ENCODE results near the gene ITPRID2. TPM values are rescaled to one million over a fixed set of nuclear protein-coding genes. Genes with fewer than 3 reads are reported as not detected.

The ITPRID2 gene
- total RNA-seq, 4 donors from 2014 or later, result 38.7 to 91.9 (median 42.5) TPM

DNA sequence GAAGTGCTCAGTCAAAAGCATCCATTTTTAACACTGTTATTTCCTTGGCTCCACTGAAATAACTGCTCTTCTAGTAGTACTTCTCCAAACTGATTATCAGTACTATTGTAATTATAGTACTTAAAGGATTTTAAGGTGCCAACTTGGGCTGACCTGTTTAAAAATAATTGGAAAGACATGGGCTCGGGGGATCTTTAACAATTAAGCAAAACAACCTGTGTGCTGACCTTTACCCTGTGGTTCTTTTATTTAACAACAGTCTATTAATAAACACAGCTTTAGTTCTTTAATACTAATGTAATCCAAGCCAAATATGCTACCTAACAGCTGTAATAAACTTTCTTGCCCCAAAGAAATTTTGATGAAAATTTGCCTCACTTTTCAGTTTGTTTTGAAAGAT is 6.9 kb upstream of the ITPRID2 start:
- no peak overlapping the region for H3K27ac ChIP-seq
- no peaks in the 10 kb centered on the region for H3K27me3 ChIP-seq
- intact Hi-C loops (cut with DNase I; ENCODE audit: low total_unique reads) (no loop called here), in situ Hi-C loops (cut with MboI; ENCODE audit: low sequenced_read_pairs in 4 of 4) (no loop called here)
- no peaks in the 10 kb centered on the region for H3K36me3 ChIP-seq
- peaks cover 0 to 4% of the 10 kb centered on the region in 2 donors for H3K4me1 ChIP-seq
- no peak overlapping the region for H3K4me3 ChIP-seq
- H3K9me3 ChIP-seq, result no peaks in the 10 kb centered on the region
- TF ChIP-seq, protein P1, sequence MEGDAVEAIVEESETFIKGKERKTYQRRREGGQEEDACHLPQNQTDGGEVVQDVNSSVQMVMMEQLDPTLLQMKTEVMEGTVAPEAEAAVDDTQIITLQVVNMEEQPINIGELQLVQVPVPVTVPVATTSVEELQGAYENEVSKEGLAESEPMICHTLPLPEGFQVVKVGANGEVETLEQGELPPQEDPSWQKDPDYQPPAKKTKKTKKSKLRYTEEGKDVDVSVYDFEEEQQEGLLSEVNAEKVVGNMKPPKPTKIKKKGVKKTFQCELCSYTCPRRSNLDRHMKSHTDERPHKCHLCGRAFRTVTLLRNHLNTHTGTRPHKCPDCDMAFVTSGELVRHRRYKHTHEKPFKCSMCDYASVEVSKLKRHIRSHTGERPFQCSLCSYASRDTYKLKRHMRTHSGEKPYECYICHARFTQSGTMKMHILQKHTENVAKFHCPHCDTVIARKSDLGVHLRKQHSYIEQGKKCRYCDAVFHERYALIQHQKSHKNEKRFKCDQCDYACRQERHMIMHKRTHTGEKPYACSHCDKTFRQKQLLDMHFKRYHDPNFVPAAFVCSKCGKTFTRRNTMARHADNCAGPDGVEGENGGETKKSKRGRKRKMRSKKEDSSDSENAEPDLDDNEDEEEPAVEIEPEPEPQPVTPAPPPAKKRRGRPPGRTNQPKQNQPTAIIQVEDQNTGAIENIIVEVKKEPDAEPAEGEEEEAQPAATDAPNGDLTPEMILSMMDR (IDR thresholded peaks at IDR 0.05 in 4 of 5, conservative IDR thresholded peaks at IDR 0.05 in 1 of 5), result no peak
- no peak for TF ChIP-seq POLR2A (IDR thresholded peaks at IDR 0.05)
- ATAC-seq (no peak), DNase-seq (no peak)

DNA sequence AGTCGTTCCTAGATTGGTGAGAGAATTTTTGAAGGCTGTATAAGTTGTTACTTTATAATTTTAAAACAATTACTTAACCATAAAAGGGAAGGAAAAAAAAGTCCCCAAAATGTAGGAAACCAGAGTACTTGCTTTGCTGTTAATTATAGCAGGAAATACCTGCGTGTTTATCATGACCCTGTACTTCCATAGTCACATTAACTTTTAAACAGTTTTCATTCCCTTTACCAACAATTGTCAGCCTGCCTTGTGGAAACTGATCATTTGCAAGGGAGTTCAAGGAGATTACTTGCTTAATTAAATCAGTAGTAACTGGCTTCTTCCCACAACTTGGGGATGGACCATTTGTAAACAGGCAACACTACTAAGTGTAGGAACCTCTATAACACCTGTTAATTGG is 6.4 kb upstream of the ITPRID2 start:
- Histone ChIP-seq H3K9me3 (no peaks in the 10 kb centered on the region), H3K36me3 (no peaks in the 10 kb centered on the region), H3K27me3 (no peaks in the 10 kb centered on the region), H3K4me1 (peaks cover 0 to 4% of the 10 kb centered on the region in 2 donors), H3K4me3 (no peak overlapping the region), H3K27ac (no peak overlapping the region)
- ATAC-seq, result no peak
- TF ChIP-seq, protein P1 (IDR thresholded peaks at IDR 0.05 in 4 of 5, conservative IDR thresholded peaks at IDR 0.05 in 1 of 5), result no peak
- intact Hi-C loops (cut with DNase I; ENCODE audit: low total_unique reads) (no loop called here), in situ Hi-C loops (cut with MboI; ENCODE audit: low sequenced_read_pairs in 4 of 4) (no loop called here)
- DNase-seq, result no peak

DNA sequence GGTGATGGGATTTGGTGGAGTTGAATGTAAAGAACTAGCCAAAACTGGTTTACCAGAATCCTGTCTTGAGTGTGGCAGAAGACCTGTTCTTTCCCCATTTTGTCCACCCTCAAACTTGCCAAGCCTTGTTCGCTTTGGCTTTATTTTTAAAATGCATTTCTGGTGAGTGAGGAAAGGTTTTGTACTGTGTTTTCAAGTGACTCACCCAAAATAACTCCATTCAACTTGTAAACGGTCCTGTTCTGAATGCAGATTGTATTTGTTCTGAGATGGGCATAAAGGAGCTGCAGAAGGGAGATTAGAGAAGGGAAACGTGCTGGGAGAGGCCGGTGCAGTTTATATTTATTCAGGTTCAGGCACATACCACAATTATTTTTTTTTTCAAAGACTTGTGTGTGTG is 5.3 kb upstream of the ITPRID2 start:
- intact Hi-C loops (cut with DNase I; ENCODE audit: low total_unique reads) (no loop called here), in situ Hi-C loops (cut with MboI; ENCODE audit: low sequenced_read_pairs in 4 of 4) (no loop called here)
- DNase-seq, result no peak
- Histone ChIP-seq H3K4me1 (peaks cover 7 to 15% of the 10 kb centered on the region in 2 donors), H3K36me3 (no peaks in the 10 kb centered on the region), H3K27ac (no peak overlapping the region), H3K9me3 (no peaks in the 10 kb centered on the region), H3K27me3 (no peaks in the 10 kb centered on the region), H3K4me3 (no peak overlapping the region)
- ATAC-seq, result no peak
- TF ChIP-seq, protein P1 (IDR thresholded peaks at IDR 0.05 in 4 of 5, conservative IDR thresholded peaks at IDR 0.05 in 1 of 5), result no peak
- no peak for TF ChIP-seq POLR2A (IDR thresholded peaks at IDR 0.05)

DNA sequence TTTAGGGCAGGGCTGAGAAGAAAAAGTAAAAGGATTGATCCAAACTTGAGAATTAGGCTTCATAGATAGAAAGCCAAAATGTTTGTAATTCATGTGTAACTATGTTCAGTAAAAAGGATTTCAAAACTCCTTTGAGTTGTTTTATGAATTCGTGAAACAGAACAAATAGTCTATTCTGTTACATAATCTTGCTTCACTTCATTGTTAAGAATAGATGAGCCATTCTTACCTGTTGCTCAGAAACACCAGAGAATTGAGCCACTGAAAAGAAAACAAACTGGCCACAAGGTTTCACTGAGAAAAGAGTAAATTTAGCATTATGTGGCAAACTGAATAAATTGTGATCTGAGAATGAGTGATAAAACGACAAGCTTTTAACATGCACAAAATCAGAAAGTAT is 4.5 kb upstream of the ITPRID2 start:
- Histone ChIP-seq H3K4me1 (peaks cover 7 to 16% of the 10 kb centered on the region in 2 donors), H3K36me3 (no peaks in the 10 kb centered on the region), H3K9me3 (no peaks in the 10 kb centered on the region), H3K27me3 (no peaks in the 10 kb centered on the region), H3K4me3 (no peak overlapping the region), H3K27ac (no peak overlapping the region)
- DNase-seq (no peak), ATAC-seq (no peak)
- intact Hi-C loops (cut with DNase I; ENCODE audit: low total_unique reads), result no loop called here
- in situ Hi-C loops (cut with MboI; ENCODE audit: low sequenced_read_pairs in 4 of 4), result no loop called here
- TF ChIP-seq, protein P1 (IDR thresholded peaks at IDR 0.05 in 4 of 5, conservative IDR thresholded peaks at IDR 0.05 in 1 of 5), result no peak
- no peak for TF ChIP-seq POLR2A (IDR thresholded peaks at IDR 0.05)

DNA sequence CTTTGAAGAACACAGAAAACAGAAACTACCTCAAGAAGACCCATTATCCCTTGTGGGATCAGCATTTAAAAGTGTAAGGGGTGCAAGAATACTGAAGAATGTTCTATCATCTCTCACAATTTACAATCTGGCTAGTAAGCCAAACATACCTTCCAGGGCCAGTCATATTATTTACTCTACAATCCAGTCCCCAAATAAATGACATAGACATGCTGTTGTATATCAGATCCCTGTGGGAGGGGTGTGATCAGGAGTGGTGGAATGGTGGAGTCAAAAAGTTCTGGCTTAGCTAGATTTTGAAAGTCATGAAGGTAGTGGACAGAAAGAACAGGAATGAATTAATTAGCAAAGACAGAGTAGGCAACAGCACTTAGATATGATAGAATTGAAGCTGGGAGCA is 1.8 kb upstream of the ITPRID2 start:
- peaks cover 25 to 34% of the 10 kb centered on the region in 2 donors for H3K4me1 ChIP-seq
- DNase-seq, result no peak
- no peaks in the 10 kb centered on the region for H3K27me3 ChIP-seq
- peak overlapping the region in 3 of 4 donors; percentile 98 for H3K27ac ChIP-seq
- in situ Hi-C loops (cut with MboI; ENCODE audit: low sequenced_read_pairs in 4 of 4), result no loop called here
- H3K36me3 ChIP-seq, result no peaks in the 10 kb centered on the region
- TF ChIP-seq, protein P1 (IDR thresholded peaks at IDR 0.05 in 4 of 5, conservative IDR thresholded peaks at IDR 0.05 in 1 of 5), result no peak
- no peak for TF ChIP-seq POLR2A (IDR thresholded peaks at IDR 0.05)
- intact Hi-C loops (cut with DNase I; ENCODE audit: low total_unique reads), result loop anchor here (5.0 to 10.0 kb wide), 4 partner anchors 175 to 1882 kb away; partner anchors contain the start of genes CWC22, NCKAP1 and NUP35
- no peak for ATAC-seq
- H3K9me3 ChIP-seq, result no peaks in the 10 kb centered on the region
- H3K4me3 ChIP-seq, result no peak overlapping the region
